Trophoblast cell (in vitro differentiated cells and primary cell): ENCODE results near the gene CFAP97D2.

ENCODE experiments used
- DNase-seq, 2 donors: peaks; one replicate each; pipeline ENCODE4 v3.0.0-alpha.2; 2016
- H2AFZ ChIP-seq: 2 replicates; pipeline ENCODE4 v1.6.1; 2013; ENCODE audit warnings: low read length, moderate library complexity, mild to moderate bottlenecking; ENCODE audit not compliant: insufficient read depth, poor library complexity
- H2AK5ac ChIP-seq: 2 replicates; pipeline ENCODE4 v1.6.1; 2013; ENCODE audit warnings: mild to moderate bottlenecking, low read length
- H2BK120ac ChIP-seq: 2 replicates; pipeline ENCODE4 v1.6.1; 2013; ENCODE audit warnings: low read length, mild to moderate bottlenecking, moderate library complexity; ENCODE audit not compliant: insufficient read depth, poor library complexity
- H2BK12ac ChIP-seq: 2 replicates; pipeline ENCODE4 v1.6.1; 2013; ENCODE audit warnings: mild to moderate bottlenecking, low read length, moderate library complexity
- H2BK5ac ChIP-seq: 2 replicates; pipeline ENCODE4 v1.6.1; 2013; ENCODE audit warnings: low read length, low read depth, moderate library complexity, mild to moderate bottlenecking; ENCODE audit not compliant: poor library complexity
- H3K14ac ChIP-seq: 2 replicates; pipeline ENCODE4 v1.6.1; 2013; ENCODE audit warnings: mild to moderate bottlenecking, low read length
- H3K18ac ChIP-seq: 2 replicates; pipeline ENCODE4 v1.6.1; 2013; ENCODE audit warnings: mild to moderate bottlenecking, low read length
- H3K23ac ChIP-seq: 2 replicates; pipeline ENCODE4 v1.6.1; 2013; ENCODE audit warnings: low read length
- H3K27ac ChIP-seq: 2 replicates; pipeline ENCODE4 v1.5.1; 2013; ENCODE audit warnings: low read depth, mild to moderate bottlenecking, inconsistent platforms, low read length, moderate library complexity
- H3K27me3 ChIP-seq: 2 replicates; pipeline ENCODE4 v1.6.1; 2013; ENCODE audit warnings: inconsistent platforms, mild to moderate bottlenecking, low read length, moderate library complexity; ENCODE audit not compliant: insufficient read depth
- H3K36me3 ChIP-seq, 2 experiments: 1 replicate in 1 of 2; 2 replicates in 1 of 2; pipeline ENCODE4 v1.6.1; 2013; ENCODE audit warnings: low read length in 2 of 2, mild to moderate bottlenecking in 2 of 2, moderate library complexity in 1 of 2; ENCODE audit not compliant: insufficient read depth in 2 of 2, control insufficient read depth in 1 of 2
- H3K4ac ChIP-seq: 2 replicates; pipeline ENCODE4 v1.6.1; 2013; ENCODE audit warnings: low read depth, mild to moderate bottlenecking, low read length, moderate library complexity
- H3K4me1 ChIP-seq, 2 experiments: 1 replicate in 1 of 2; 2 replicates in 1 of 2; pipeline ENCODE4 v1.6.1; 2013; ENCODE audit warnings: low read length in 2 of 2, mild to moderate bottlenecking in 2 of 2, moderate library complexity in 1 of 2; ENCODE audit not compliant: insufficient read depth in 2 of 2, control insufficient read depth in 1 of 2
- H3K4me2 ChIP-seq: 2 replicates; pipeline ENCODE4 v1.6.1; 2013; ENCODE audit warnings: inconsistent platforms, mild to moderate bottlenecking, low read length, moderate library complexity
- H3K4me3 ChIP-seq: 2 replicates; pipeline ENCODE4 v1.5.1; 2013; ENCODE audit warnings: mild to moderate bottlenecking, low read depth, low read length, inconsistent platforms
- H3K79me1 ChIP-seq: one replicate; pipeline ENCODE4 v1.6.1; 2013; ENCODE audit warnings: low read length
- H3K79me2 ChIP-seq: 2 replicates; pipeline ENCODE4 v1.6.1; 2013; ENCODE audit warnings: low read length, mild to moderate bottlenecking; ENCODE audit not compliant: control insufficient read depth, insufficient read depth, poor library complexity
- H3K9ac ChIP-seq: 2 replicates; pipeline ENCODE4 v1.6.1; 2013; ENCODE audit warnings: mild to moderate bottlenecking, low read length
- H3K9me3 ChIP-seq: 2 replicates; pipeline ENCODE4 v1.6.1; 2013; ENCODE audit warnings: low read depth, mild to moderate bottlenecking, control low read depth, inconsistent platforms, low read length; ENCODE audit not compliant: insufficient read depth
- H4K12ac ChIP-seq: 2 replicates; pipeline ENCODE4 v1.6.1; 2013; ENCODE audit warnings: low read depth, mild to moderate bottlenecking, low read length, moderate library complexity
- H4K8ac ChIP-seq: 2 replicates; pipeline ENCODE4 v1.6.1; 2013; ENCODE audit warnings: low read depth, mild to moderate bottlenecking, low read length, moderate library complexity
- H4K91ac ChIP-seq: one replicate; pipeline ENCODE4 v1.6.1; 2013; ENCODE audit warnings: low read depth, mild to moderate bottlenecking, low read length, moderate library complexity
- WGBS: extraction: QIAGEN DNeasy Blood & Tissue Kit; methylation state at CpG from one replicate; pipeline ENCODE4 v1.1.7; 2013; ENCODE audit warnings: missing lambda C conversion rate; ENCODE audit not compliant: insufficient read length, insufficient coverage; ENCODE audit errors: extremely low coverage; 5-methylcytosine and 5-hydroxymethylcytosine counted together

Gene CFAP97D2

DNA sequence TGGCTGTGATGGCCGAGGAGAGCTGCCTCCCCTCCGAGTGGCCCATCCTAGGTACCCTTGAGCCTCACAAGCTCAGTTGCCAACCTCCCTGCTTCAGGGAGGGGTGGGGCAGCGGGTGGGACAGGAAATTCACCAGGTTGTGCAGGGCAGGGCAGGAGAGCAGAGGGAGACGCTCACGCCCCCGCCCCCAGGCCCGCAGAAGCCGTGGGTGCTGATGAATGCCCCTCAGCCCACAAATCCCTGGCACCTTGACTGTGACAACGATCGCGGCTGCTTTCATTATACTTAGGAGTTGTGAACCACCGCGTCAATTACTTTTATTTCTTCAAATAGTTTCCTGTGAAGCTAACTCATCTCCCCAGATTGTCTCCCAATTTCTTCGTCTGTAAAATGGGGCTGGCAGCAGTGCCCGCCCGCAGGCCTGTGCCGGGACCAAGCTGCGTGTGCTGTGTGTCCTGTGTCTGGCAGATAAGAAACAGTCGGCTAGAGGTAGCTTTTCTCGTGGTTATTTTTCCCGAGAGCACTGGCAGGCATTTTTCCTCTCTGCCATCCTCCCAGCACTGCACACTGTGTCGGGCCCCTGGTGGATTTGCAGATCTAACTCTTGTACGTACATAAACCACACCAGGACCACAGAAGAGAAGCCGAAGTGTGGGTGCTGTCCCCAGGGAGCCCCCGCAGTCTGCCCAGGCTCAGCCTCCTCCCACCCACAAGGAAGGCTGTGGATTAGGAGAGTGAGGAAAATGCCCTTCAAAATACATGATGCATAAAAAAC, 38.7 kb upstream of the CFAP97D2 start:
- Histone ChIP-seq H3K14ac (no peak overlapping the region), H3K9ac (no peak overlapping the region), H2BK5ac (no peak overlapping the region), H2BK12ac (no peak overlapping the region), H3K23ac (no peak overlapping the region), H3K4me2 (no peak overlapping the region), H3K79me2 (no peaks in the 10 kb centered on the region), H2AK5ac (no peak overlapping the region), H4K8ac (no peak overlapping the region), H2BK120ac (no peak overlapping the region), H3K27ac (no peak overlapping the region), H2AFZ (no peak overlapping the region), H4K12ac (no peak overlapping the region), H3K27me3 (no peaks in the 10 kb centered on the region), H3K4ac (no peak overlapping the region), H4K91ac (no peak overlapping the region), H3K79me1 (no peaks in the 10 kb centered on the region), H3K9me3 (peaks cover 12% of the 10 kb centered on the region), H3K4me1 (peaks cover 0 to 2% of the 10 kb centered on the region in 2 experiments), H3K18ac (no peak overlapping the region), H3K4me3 (no peak overlapping the region), H3K36me3 (no peaks in the 10 kb centered on the region)
- DNase-seq, result no peak
- WGBS, result no CpG with 5 or more reads among the region's 25 CpGs

DNA sequence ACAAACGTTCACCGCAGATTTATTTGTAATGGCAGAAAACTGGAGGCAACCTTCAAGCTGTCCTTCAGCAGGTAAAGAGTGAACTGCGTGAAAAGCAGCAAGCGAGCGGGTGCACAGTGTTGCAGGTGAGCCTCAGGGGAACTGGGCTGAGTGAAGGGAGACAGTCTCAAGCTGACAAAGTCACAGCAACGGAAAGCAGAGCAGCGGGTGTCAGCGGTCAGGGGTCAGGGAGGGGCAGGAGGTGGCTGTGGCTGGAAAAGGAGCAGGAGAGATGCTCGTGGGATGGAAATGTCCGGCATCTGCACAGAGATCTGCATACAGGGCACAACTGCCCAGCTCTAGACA, 38.2 kb upstream of the CFAP97D2 start:
- Histone ChIP-seq H3K27me3 (no peaks in the 10 kb centered on the region), H4K8ac (no peak overlapping the region), H2BK120ac (no peak overlapping the region), H2BK5ac (no peak overlapping the region), H3K18ac (no peak overlapping the region), H3K4me1 (peaks cover 0 to 2% of the 10 kb centered on the region in 2 experiments), H3K23ac (no peak overlapping the region), H3K9me3 (peaks cover 12% of the 10 kb centered on the region), H3K4me2 (no peak overlapping the region), H4K91ac (no peak overlapping the region), H2AK5ac (no peak overlapping the region), H3K27ac (no peak overlapping the region), H3K79me2 (no peaks in the 10 kb centered on the region), H3K4ac (no peak overlapping the region), H3K14ac (no peak overlapping the region), H3K36me3 (no peaks in the 10 kb centered on the region), H3K9ac (no peak overlapping the region), H3K79me1 (no peaks in the 10 kb centered on the region), H2BK12ac (no peak overlapping the region), H4K12ac (no peak overlapping the region), H3K4me3 (no peak overlapping the region), H2AFZ (no peak overlapping the region)
- WGBS, result no CpG with 5 or more reads among the region's 10 CpGs
- DNase-seq, result no peak

DNA sequence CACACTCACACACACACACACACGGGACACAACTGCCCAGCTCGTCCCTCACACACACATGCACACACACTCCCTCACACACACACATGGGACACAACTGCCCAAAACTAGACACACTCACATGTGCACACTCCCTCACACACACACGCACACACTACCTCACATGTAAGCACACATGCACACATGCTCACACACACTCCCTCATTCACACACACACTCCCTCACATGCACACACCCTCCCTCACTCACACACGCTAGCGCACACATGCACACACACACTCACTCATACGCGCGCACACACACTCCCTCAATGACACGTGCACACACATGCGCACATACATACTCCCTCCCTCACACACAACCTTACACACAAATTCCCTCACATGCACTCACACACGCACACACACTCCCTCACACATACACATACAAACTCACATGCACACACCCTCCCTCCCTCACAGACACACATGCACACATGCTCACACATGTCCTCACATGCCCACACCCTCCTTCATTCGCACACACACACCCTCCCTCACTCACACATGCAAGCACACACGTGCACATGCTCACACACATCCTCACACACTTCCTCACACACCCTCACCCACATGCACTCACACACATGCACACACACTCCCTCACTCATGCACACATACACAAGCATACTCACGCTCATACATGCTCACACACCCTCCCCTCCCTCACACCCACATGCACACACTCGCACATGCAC, 37.6 kb upstream of the CFAP97D2 start:
- no peak overlapping the region for H4K91ac ChIP-seq
- H3K4me2 ChIP-seq, result no peak overlapping the region
- no peak overlapping the region for H3K4ac ChIP-seq
- no peak overlapping the region for H2AK5ac ChIP-seq
- H3K4me1 ChIP-seq, result peaks cover 0 to 2% of the 10 kb centered on the region in 2 experiments
- no peaks in the 10 kb centered on the region for H3K79me2 ChIP-seq
- H3K27ac ChIP-seq, result no peak overlapping the region
- H2BK5ac ChIP-seq, result no peak overlapping the region
- H2AFZ ChIP-seq, result no peak overlapping the region
- peak overlapping the region; percentile 41 for H3K4me3 ChIP-seq
- H3K18ac ChIP-seq, result no peak overlapping the region
- H2BK120ac ChIP-seq, result no peak overlapping the region
- no peak overlapping the region for H4K12ac ChIP-seq
- no peak overlapping the region for H3K9ac ChIP-seq
- H3K36me3 ChIP-seq, result no peaks in the 10 kb centered on the region
- H4K8ac ChIP-seq, result no peak overlapping the region
- H3K23ac ChIP-seq, result peak overlapping the region; percentile 84
- no peak overlapping the region for H2BK12ac ChIP-seq
- 100% methylated on average over 7 of the region's 15 CpGs for WGBS
- H3K79me1 ChIP-seq, result no peaks in the 10 kb centered on the region
- H3K27me3 ChIP-seq, result no peaks in the 10 kb centered on the region
- DNase-seq, result no peak
- H3K9me3 ChIP-seq, result peaks cover 14% of the 10 kb centered on the region
- no peak overlapping the region for H3K14ac ChIP-seq

DNA sequence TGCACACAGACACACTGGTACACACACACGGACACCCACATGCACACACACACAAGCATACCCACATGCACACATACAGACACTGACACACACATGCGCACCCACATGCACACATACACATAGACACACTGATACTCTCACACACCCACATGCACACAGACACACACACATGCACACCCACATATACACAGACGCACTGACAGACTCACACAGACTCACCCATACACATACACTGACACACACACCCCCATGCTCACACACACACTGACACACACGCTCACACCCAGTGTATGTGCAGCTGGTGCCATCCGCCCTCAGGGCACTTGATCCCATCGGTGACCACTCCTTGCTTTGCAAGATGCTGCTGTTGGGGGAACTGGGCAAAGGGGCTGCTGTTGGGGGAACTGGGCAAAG, 36.9 kb upstream of the CFAP97D2 start:
- H2AK5ac ChIP-seq, result no peak overlapping the region
- H3K4ac ChIP-seq, result no peak overlapping the region
- no peak overlapping the region for H4K91ac ChIP-seq
- no peak overlapping the region for H3K4me3 ChIP-seq
- peaks cover 14% of the 10 kb centered on the region for H3K9me3 ChIP-seq
- no peak overlapping the region for H3K27ac ChIP-seq
- DNase-seq, result no peak
- H2BK120ac ChIP-seq, result no peak overlapping the region
- no peaks in the 10 kb centered on the region for H3K79me2 ChIP-seq
- H3K79me1 ChIP-seq, result no peaks in the 10 kb centered on the region
- H4K8ac ChIP-seq, result no peak overlapping the region
- H2AFZ ChIP-seq, result no peak overlapping the region
- H3K18ac ChIP-seq, result no peak overlapping the region
- no peak overlapping the region for H3K23ac ChIP-seq
- no peaks in the 10 kb centered on the region for H3K27me3 ChIP-seq
- WGBS, result no CpG with 5 or more reads among the region's 6 CpGs
- no peak overlapping the region for H2BK5ac ChIP-seq
- H2BK12ac ChIP-seq, result no peak overlapping the region
- H3K4me1 ChIP-seq, result no peaks in the 10 kb centered on the region
- no peak overlapping the region for H3K9ac ChIP-seq
- H3K14ac ChIP-seq, result no peak overlapping the region
- no peak overlapping the region for H4K12ac ChIP-seq
- H3K4me2 ChIP-seq, result no peak overlapping the region
- no peaks in the 10 kb centered on the region for H3K36me3 ChIP-seq
